NCI-H1105 (cell line): ENCODE results near the gene PNPLA2.

ENCODE experiments used
- DNase-seq: peaks from one replicate; lab custom pipeline; 2025; lab: John Stamatoyannopoulos, UW

PNPLA2 gene

GRCh38 chr11:783581-784015 is 35.1 kb upstream of the PNPLA2 start:
- DNase-seq: peak; percentile 63

- DNase-seq: no peak
Measured at GRCh38 chr11:786235-787083, 32.3 kb upstream of the PNPLA2 start.

GRCh38 chr11:787084-787675 is 31.5 kb upstream of the PNPLA2 start:
- DNase-seq: no peak

- DNase-seq: no peak
Measured at GRCh38 chr11:788009-788640, 30.6 kb upstream of the PNPLA2 start.

- DNase-seq: no peak
Measured at GRCh38 chr11:788953-789940, 29.5 kb upstream of the PNPLA2 start.

- peak; percentile 70 for DNase-seq
Measured at GRCh38 chr11:789943-790342, 28.8 kb upstream of the PNPLA2 start, which contains the start of gene CEND1. Gene CEND1 (minus strand): TSS chr11:790090. CDS start chr11:788576, 1,514 bp downstream.

GRCh38 chr11:790721-791564 is 27.8 kb upstream of the PNPLA2 start:
- DNase-seq: no peak

- no peak for DNase-seq
Measured at GRCh38 chr11:791658-792534, 26.8 kb upstream of the PNPLA2 start.

- DNase-seq: no peak
Measured at GRCh38 chr11:792535-792821, 26.2 kb upstream of the PNPLA2 start.

GRCh38 chr11:792873-793272 is 25.8 kb upstream of the PNPLA2 start:
- peak; percentile 4 for DNase-seq

GRCh38 chr11:793556-793955 is 25.2 kb upstream of the PNPLA2 start:
- DNase-seq: no peak

GRCh38 chr11:794013-794765 is 24.5 kb upstream of the PNPLA2 start:
- no peak for DNase-seq

GRCh38 chr11:794766-795633 is 23.7 kb upstream of the PNPLA2 start:
- peak; percentile 14 for DNase-seq

- peak; percentile 43 for DNase-seq
Measured at GRCh38 chr11:795634-796564, 22.8 kb upstream of the PNPLA2 start.

GRCh38 chr11:796565-797295 is 22.0 kb upstream of the PNPLA2 start:
- no peak for DNase-seq

GRCh38 chr11:797296-798092 is 21.2 kb upstream of the PNPLA2 start:
- DNase-seq: peak; percentile 90
